GM23338 (cell line): Measurements from ENCODE around the gene GRIFIN. TPM values are rescaled to one million over a fixed set of nuclear protein-coding genes. Genes with fewer than 3 reads are reported as not detected.

Experiments used
- ATAC-seq: fragments of 200-7000 bp; cut with Tn5 transposase; 3 replicates; pipeline ENCODE4 v1.9.1; 2020
- DNase-seq: peaks from one replicate; pipeline ENCODE4 v3.0.0-alpha.2; 2015; ENCODE audit warnings: low spot score
- H2AFZ ChIP-seq: fragments of 200-600 bp; sonication (generic); 2 replicates; pipeline ENCODE4 v1.8.0; 2016; ENCODE audit warnings: antibody characterized with exemption, mild to moderate bottlenecking, moderate library complexity
- H3F3A ChIP-seq: fragments of 200-600 bp; sonication (generic); replicated peaks from 2 replicates; pipeline ENCODE4 v1.8.0; 2017; ENCODE audit warnings: antibody characterized with exemption, mixed run types, low read depth
- H3K27ac ChIP-seq: fragments of 200-600 bp; sonication (generic); 2 replicates; pipeline ENCODE4 v1.6.1; 2016; ENCODE audit warnings: low read depth
- H3K27me3 ChIP-seq: fragments of 200-600 bp; sonication (generic); 2 replicates; pipeline ENCODE4 v1.8.0; 2016; ENCODE audit warnings: mild to moderate bottlenecking, mixed run types, moderate library complexity; ENCODE audit not compliant: insufficient read depth
- H3K36me3 ChIP-seq: fragments of 200-600 bp; sonication (generic); 2 replicates; pipeline ENCODE4 v1.8.0; 2016; ENCODE audit warnings: mild to moderate bottlenecking; ENCODE audit not compliant: insufficient read depth
- H3K4me1 ChIP-seq: fragments of 200-600 bp; sonication (generic); 2 replicates; pipeline ENCODE4 v1.8.0; 2016; ENCODE audit warnings: mild to moderate bottlenecking, moderate library complexity; ENCODE audit not compliant: insufficient read depth
- H3K4me2 ChIP-seq: fragments of 200-600 bp; sonication (generic); 2 replicates; pipeline ENCODE4 v1.7.1; 2017; ENCODE audit warnings: mixed run types
- H3K4me3 ChIP-seq: fragments of 200-600 bp; sonication (generic); 2 replicates; pipeline ENCODE4 v1.6.1; 2016; ENCODE audit warnings: mixed run types
- H3K79me2 ChIP-seq: fragments of 200-600 bp; sonication (generic); replicated peaks from 2 replicates; pipeline ENCODE4 v1.8.0; 2017; ENCODE audit warnings: mild to moderate bottlenecking; ENCODE audit not compliant: insufficient read depth
- H3K9me2 ChIP-seq: fragments of 200-600 bp; sonication (generic); 2 replicates; pipeline ENCODE4 v1.8.0; 2017; ENCODE audit not compliant: insufficient read depth
- H4K20me1 ChIP-seq: fragments of 200-600 bp; sonication (generic); replicated peaks from 2 replicates; pipeline ENCODE4 v1.8.0; 2017; ENCODE audit warnings: mild to moderate bottlenecking; ENCODE audit not compliant: insufficient read depth
- H3K27ac Mint-ChIP-seq: 2 replicates; pipeline ENCODE4 v1.8.0; 2020; ENCODE audit warnings: inconsistent platforms, mild to moderate bottlenecking, moderate library complexity, mixed read lengths
- H3K27me3 Mint-ChIP-seq: 3 replicates; pipeline ENCODE4 v1.8.0; 2022; ENCODE audit warnings: low read depth, mild to moderate bottlenecking, moderate library complexity, mixed read lengths, inconsistent platforms; ENCODE audit not compliant: insufficient read depth, poor library complexity
- H3K36me3 Mint-ChIP-seq: 3 replicates; pipeline ENCODE4 v1.8.0; 2021; ENCODE audit warnings: low read depth, mild to moderate bottlenecking, inconsistent platforms, moderate library complexity, mixed read lengths
- H3K4me1 Mint-ChIP-seq: 3 replicates; pipeline ENCODE4 v1.8.0; 2020; ENCODE audit warnings: mild to moderate bottlenecking, inconsistent platforms, mixed read lengths
- H3K4me3 Mint-ChIP-seq: 3 replicates; pipeline ENCODE4 v1.8.0; 2021; ENCODE audit warnings: moderate library complexity, mild to moderate bottlenecking, inconsistent platforms, mixed read lengths
- H3K9me3 Mint-ChIP-seq: 3 replicates; pipeline ENCODE4 v1.8.0; 2020; ENCODE audit warnings: moderate library complexity, mild to moderate bottlenecking, inconsistent platforms, mixed read lengths
- CREB1 ChIP-seq: fragments of 250-450 bp; sonication (Bioruptor Pico); IDR thresholded peaks from 2 replicates; pipeline ENCODE4 v1.5.0; 2020; ENCODE audit warnings: low read depth, mild to moderate bottlenecking, moderate library complexity
- EZH2 ChIP-seq: fragments of 200-600 bp; sonication (generic); IDR thresholded peaks from one replicate; pipeline ENCODE4 v1.8.0; 2017; ENCODE audit warnings: antibody characterized with exemption, mild to moderate bottlenecking, low read depth; ENCODE audit not compliant: unreplicated experiment
- EZH2phosphoT487 ChIP-seq: fragments of 200-600 bp; sonication (generic); IDR thresholded peaks from one replicate; pipeline ENCODE4 v1.8.1; 2018; ENCODE audit warnings: antibody characterized with exemption; ENCODE audit not compliant: unreplicated experiment
- JUNB ChIP-seq: IDR thresholded peaks from one replicate; pipeline ENCODE4 v1.6.1; 2016; ENCODE audit warnings: antibody characterized with exemption; ENCODE audit not compliant: unreplicated experiment
- NANOG ChIP-seq: IDR thresholded peaks from 2 replicates; pipeline ENCODE4 v1.6.1; 2016; ENCODE audit warnings: antibody characterized with exemption, borderline replicate concordance
- POLR2AphosphoS5 ChIP-seq: IDR thresholded peaks from 2 replicates; pipeline ENCODE4 v1.6.1; 2016; ENCODE audit warnings: antibody characterized with exemption, low read depth
- STAT1 ChIP-seq: IDR thresholded peaks from one replicate; pipeline ENCODE4 v1.6.1; 2016; ENCODE audit warnings: antibody characterized with exemption; ENCODE audit not compliant: unreplicated experiment
- ZNF114 ChIP-seq: fragments of 250-450 bp; sonication (Bioruptor Pico); IDR thresholded peaks from 2 replicates; pipeline ENCODE4 v1.5.0; 2020; ENCODE audit warnings: mild to moderate bottlenecking, moderate library complexity
- ZNF331 ChIP-seq: fragments of 250-450 bp; sonication (Bioruptor Pico); IDR thresholded peaks from 2 replicates; pipeline ENCODE4 v1.5.0; 2020; ENCODE audit warnings: low read depth, mild to moderate bottlenecking, moderate library complexity
- polyA plus RNA-seq: library from polyadenylated mRNA; unstranded; fragments of >200 nt; fragmentation: Nextera tagmentation; extraction: Ambion mirVana; gene quantifications from 2 replicates; pipeline ENCODE4 v1.2.1, GENCODE V29; 2016
- total RNA-seq: library from RNA; depleted of rRNA; stranded (reverse); fragments of >200 nt; shearing (Covaris generic); gene quantifications from 2 replicates; pipeline ENCODE4 v1.2.3, GENCODE V29; 2014
- TF ChIP-seq, protein P1 (sequence below): IDR thresholded peaks from one replicate; pipeline ENCODE4 v1.6.1; 2018; ENCODE audit warnings: antibody characterized with exemption; ENCODE audit not compliant: unreplicated experiment
- TF ChIP-seq, protein P2 (sequence below), 2 experiments: fragments of 200-600 bp in 1 of 2; sonication (generic) in 1 of 2; conservative IDR thresholded peaks; 2 replicates each; pipeline versions ENCODE4 v1.5.1 to v1.6.1; 2016 to 2017; ENCODE audit warnings: antibody characterized with exemption in 2 of 2, low read depth in 2 of 2, mild to moderate bottlenecking in 2 of 2, moderate library complexity in 1 of 2
- TF ChIP-seq, protein P3 (sequence below): IDR thresholded peaks from 2 replicates; pipeline ENCODE4 v1.6.1; 2016; ENCODE audit warnings: antibody characterized with exemption

Gene GRIFIN
- total and polyA plus RNA-seq, 2 experiments from 2014 or later = not detected

DNA sequence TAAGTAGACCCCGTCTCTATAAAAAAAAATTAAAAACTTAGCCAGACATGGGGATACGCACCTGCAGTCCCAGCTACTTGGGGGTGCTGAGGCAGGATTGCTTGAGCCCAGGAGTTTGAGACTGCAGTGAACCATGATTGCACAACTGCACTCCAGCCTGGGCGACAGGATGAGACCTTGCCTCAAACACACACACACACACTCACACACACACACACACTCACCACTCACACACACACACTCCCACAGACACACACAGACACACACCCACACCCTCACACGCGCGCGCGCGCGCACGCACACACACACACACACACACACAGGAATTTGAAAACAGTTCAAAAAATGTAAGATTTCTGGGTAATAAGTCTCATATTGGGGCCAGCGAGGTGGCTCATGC is 8.7 kb upstream of the GRIFIN start:
- no peaks in the 10 kb centered on the region for H3K79me2 ChIP-seq
- no peak overlapping the region for H3K4me3 Mint-ChIP-seq
- no peaks in the 10 kb centered on the region for H3K27me3 ChIP-seq
- H3K9me2 ChIP-seq = no peaks in the 10 kb centered on the region
- H3K4me1 Mint-ChIP-seq = no peaks in the 10 kb centered on the region
- H3K4me2 ChIP-seq = no peak overlapping the region
- no peak overlapping the region for H2AFZ ChIP-seq
- H4K20me1 ChIP-seq = no peaks in the 10 kb centered on the region
- DNase-seq = no peak
- no peak overlapping the region for H3K27ac Mint-ChIP-seq
- H3K9me3 Mint-ChIP-seq = peaks cover 8% of the 10 kb centered on the region; the same call in 1 of the 3 replicates
- H3F3A ChIP-seq = no peaks in the 10 kb centered on the region
- no peak overlapping the region for H3K4me3 ChIP-seq
- H3K27ac ChIP-seq = no peak overlapping the region
- no peaks in the 10 kb centered on the region for H3K4me1 ChIP-seq
- no peak for ATAC-seq
- H3K36me3 Mint-ChIP-seq = no peaks in the 10 kb centered on the region; the same call in 2 of the 3 replicates
- peaks cover 10% of the 10 kb centered on the region for H3K27me3 Mint-ChIP-seq
- TF ChIP-seq, protein P1, sequence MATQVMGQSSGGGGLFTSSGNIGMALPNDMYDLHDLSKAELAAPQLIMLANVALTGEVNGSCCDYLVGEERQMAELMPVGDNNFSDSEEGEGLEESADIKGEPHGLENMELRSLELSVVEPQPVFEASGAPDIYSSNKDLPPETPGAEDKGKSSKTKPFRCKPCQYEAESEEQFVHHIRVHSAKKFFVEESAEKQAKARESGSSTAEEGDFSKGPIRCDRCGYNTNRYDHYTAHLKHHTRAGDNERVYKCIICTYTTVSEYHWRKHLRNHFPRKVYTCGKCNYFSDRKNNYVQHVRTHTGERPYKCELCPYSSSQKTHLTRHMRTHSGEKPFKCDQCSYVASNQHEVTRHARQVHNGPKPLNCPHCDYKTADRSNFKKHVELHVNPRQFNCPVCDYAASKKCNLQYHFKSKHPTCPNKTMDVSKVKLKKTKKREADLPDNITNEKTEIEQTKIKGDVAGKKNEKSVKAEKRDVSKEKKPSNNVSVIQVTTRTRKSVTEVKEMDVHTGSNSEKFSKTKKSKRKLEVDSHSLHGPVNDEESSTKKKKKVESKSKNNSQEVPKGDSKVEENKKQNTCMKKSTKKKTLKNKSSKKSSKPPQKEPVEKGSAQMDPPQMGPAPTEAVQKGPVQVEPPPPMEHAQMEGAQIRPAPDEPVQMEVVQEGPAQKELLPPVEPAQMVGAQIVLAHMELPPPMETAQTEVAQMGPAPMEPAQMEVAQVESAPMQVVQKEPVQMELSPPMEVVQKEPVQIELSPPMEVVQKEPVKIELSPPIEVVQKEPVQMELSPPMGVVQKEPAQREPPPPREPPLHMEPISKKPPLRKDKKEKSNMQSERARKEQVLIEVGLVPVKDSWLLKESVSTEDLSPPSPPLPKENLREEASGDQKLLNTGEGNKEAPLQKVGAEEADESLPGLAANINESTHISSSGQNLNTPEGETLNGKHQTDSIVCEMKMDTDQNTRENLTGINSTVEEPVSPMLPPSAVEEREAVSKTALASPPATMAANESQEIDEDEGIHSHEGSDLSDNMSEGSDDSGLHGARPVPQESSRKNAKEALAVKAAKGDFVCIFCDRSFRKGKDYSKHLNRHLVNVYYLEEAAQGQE = no peak
- TF ChIP-seq EZH2 (no peak), ZNF114 (CRISPR knock-in tag) (no peak), EZH2phosphoT487 (no peak), STAT1 (no peak), JUNB (no peak), ZNF331 (no peak), NANOG (no peak)
- TF ChIP-seq, protein P2, sequence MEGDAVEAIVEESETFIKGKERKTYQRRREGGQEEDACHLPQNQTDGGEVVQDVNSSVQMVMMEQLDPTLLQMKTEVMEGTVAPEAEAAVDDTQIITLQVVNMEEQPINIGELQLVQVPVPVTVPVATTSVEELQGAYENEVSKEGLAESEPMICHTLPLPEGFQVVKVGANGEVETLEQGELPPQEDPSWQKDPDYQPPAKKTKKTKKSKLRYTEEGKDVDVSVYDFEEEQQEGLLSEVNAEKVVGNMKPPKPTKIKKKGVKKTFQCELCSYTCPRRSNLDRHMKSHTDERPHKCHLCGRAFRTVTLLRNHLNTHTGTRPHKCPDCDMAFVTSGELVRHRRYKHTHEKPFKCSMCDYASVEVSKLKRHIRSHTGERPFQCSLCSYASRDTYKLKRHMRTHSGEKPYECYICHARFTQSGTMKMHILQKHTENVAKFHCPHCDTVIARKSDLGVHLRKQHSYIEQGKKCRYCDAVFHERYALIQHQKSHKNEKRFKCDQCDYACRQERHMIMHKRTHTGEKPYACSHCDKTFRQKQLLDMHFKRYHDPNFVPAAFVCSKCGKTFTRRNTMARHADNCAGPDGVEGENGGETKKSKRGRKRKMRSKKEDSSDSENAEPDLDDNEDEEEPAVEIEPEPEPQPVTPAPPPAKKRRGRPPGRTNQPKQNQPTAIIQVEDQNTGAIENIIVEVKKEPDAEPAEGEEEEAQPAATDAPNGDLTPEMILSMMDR (conservative IDR thresholded peaks at IDR 0.05; ENCODE audit: low read depth in 2 of 2) = no peak
- TF ChIP-seq, protein P3, sequence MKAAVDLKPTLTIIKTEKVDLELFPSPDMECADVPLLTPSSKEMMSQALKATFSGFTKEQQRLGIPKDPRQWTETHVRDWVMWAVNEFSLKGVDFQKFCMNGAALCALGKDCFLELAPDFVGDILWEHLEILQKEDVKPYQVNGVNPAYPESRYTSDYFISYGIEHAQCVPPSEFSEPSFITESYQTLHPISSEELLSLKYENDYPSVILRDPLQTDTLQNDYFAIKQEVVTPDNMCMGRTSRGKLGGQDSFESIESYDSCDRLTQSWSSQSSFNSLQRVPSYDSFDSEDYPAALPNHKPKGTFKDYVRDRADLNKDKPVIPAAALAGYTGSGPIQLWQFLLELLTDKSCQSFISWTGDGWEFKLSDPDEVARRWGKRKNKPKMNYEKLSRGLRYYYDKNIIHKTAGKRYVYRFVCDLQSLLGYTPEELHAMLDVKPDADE = no peak
- H3K36me3 ChIP-seq = no peaks in the 10 kb centered on the region

DNA sequence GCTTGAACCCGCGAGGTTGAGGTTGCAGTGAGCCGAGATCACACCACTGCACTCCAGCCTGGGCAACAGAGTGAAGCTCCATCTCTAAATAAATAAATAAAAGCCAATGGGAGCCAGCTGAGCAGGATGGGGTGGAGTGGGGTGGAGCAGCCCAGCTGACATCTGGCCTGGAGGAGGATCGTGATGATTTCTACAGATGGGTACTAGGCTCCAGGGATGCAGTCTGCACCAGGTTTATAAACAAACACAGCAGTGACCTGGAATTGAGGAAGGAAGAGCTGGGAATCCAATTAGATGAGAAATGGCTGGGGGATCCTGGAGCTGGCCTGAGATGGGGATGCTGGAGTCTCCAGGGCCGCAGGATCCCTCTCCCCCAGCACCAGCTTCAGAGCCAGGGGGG is 7.3 kb upstream of the GRIFIN start:
- peaks cover 8% of the 10 kb centered on the region; the same call in 1 of the 3 replicates for H3K9me3 Mint-ChIP-seq
- no peak for DNase-seq
- Histone ChIP-seq H3K27ac (no peak overlapping the region), H3K27me3 (no peaks in the 10 kb centered on the region), H3K36me3 (no peaks in the 10 kb centered on the region), H2AFZ (no peak overlapping the region), H3K9me2 (no peaks in the 10 kb centered on the region), H3K4me3 (no peak overlapping the region), H4K20me1 (no peaks in the 10 kb centered on the region), H3F3A (no peaks in the 10 kb centered on the region), H3K4me1 (no peaks in the 10 kb centered on the region), H3K4me2 (no peak overlapping the region), H3K79me2 (no peaks in the 10 kb centered on the region)
- no peak for ATAC-seq
- H3K36me3 Mint-ChIP-seq = no peaks in the 10 kb centered on the region
- H3K4me1 Mint-ChIP-seq = 0 out of 3 replicates have a peak, but pooled peaks cover 4% of the 10 kb centered on the region
- H3K27ac Mint-ChIP-seq = no peak overlapping the region
- no peak overlapping the region for H3K4me3 Mint-ChIP-seq
- peaks cover 19% of the 10 kb centered on the region for H3K27me3 Mint-ChIP-seq
- no peak for TF ChIP-seq JUNB
- no peak for TF ChIP-seq STAT1
- no peak for TF ChIP-seq POLR2AphosphoS5
- TF ChIP-seq ZNF331 = no peak
- TF ChIP-seq ZNF114 (CRISPR knock-in tag) = no peak
- TF ChIP-seq EZH2 = no peak
- no peak for TF ChIP-seq NANOG
- no peak for TF ChIP-seq CREB1 (CRISPR knock-in tag)
